GM12874 (cell line): ENCODE results near the gene ARSB.
A peak's percentile ranks its signal among the peaks of the same experiment; 100 is the strongest.

ENCODE experiments used
- TF ChIP-seq, protein P1 (sequence below): IDR thresholded peaks from 2 replicates; pipeline ENCODE4 v1.5.1; 2011; ENCODE audit warnings: low read depth, mild to moderate bottlenecking, control low read depth, low read length, moderate library complexity; ENCODE audit not compliant: insufficient read depth

Gene ARSB

DNA sequence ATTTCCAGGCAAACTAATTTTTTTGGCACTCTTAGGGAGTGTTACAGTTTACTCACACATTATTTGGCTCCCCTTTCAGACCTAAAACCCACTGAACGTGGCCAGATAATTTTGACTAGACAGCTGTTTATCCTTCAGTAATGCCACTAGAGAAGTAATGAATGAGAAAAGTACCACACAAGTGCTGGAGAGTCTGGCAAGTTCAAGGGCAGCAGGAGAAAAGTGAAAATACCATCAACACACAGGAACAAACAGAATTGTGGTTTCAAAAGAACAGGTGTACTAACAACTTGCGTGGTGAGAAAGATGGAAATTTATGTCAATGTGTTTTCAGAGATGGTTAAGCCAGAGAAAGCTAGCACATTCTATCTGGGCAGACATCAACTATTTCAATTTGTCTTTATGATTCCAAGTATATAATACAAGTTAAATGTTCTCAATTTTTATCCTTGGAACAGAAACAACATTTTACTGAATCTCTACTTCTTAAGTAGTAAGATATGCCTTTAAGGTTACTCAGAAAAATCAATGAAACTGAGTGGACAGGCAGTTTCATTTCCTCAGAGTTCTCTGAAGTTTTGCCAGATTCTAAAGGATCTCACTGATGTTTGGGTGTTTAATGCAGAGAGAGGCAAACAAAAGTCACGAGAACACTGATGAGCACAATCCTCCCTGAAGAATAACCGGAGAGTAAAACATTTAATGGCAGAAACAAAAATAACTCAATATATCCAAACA lies 91.0 kb downstream of the ARSB start:
- TF ChIP-seq, protein P1, sequence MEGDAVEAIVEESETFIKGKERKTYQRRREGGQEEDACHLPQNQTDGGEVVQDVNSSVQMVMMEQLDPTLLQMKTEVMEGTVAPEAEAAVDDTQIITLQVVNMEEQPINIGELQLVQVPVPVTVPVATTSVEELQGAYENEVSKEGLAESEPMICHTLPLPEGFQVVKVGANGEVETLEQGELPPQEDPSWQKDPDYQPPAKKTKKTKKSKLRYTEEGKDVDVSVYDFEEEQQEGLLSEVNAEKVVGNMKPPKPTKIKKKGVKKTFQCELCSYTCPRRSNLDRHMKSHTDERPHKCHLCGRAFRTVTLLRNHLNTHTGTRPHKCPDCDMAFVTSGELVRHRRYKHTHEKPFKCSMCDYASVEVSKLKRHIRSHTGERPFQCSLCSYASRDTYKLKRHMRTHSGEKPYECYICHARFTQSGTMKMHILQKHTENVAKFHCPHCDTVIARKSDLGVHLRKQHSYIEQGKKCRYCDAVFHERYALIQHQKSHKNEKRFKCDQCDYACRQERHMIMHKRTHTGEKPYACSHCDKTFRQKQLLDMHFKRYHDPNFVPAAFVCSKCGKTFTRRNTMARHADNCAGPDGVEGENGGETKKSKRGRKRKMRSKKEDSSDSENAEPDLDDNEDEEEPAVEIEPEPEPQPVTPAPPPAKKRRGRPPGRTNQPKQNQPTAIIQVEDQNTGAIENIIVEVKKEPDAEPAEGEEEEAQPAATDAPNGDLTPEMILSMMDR = no peak

DNA sequence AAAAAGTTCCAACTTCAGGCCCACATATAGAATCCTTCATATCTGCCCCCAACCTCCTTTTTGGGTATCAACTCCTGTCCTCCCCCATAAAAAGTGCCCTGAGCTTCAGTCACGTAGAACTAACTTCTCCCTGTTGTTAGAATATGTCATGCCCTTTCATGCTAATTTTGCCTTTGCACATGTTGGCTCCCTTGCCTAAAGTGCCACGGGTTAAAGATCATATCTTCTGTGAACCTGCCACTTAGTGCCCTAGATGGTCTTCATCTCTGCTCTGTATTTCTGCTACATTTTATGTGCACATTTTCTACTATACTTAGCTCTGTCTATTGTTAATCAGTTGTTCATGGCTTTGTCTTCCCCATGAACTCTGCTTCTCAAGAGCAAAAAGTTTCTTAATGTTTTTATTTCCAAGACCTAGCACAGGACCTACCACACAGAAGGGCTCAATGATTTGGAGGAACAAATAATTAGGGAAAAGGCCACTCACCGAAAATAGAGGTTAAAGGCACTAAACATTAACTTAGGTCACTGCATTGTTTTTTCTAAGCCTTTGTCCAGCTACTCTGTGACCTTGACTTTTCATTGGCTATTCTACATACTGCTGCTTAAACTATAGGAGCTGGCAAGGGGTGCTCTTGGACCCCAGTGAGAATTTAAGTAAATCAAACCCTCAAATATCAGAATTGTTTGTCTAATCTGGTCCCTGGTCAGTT lies 94.3 kb downstream of the ARSB start:
- TF ChIP-seq, protein P1 = no peak

DNA sequence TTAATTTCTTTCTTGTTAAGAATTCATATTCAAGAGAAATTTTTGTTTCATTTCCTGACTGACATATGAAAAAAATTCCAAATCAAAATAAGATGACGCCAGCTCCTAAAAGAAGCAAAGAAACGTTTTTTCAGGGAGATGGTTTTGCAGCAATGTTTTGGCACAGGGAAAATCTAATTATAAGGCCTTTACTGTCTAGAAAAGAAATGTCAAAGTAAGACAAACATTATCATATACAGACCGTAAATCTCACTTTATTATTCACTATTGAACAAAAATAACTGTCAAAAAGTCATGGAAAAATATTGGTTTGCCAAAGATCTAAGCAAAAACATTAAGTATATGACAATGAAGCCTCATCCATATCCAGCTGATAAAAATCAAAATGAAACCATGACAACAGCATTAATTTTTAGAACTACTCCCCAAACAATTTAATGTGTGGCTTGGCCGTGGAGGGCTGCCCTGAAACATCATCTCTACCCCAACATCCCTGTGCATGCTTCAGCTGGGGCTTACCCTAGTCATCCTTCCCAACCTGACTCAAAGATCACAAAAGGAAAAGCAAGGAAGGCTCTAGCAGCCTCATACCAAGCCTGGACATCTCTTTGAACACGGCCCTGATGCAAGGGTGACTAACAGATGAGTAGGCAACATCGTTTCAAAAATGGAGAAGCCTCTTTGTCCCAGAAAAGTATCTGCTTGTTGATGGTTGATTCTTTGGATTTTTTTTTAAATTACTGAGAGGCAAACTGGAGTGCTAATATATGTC lies 95.6 kb downstream of the ARSB start:
- TF ChIP-seq, protein P1 = no peak

DNA sequence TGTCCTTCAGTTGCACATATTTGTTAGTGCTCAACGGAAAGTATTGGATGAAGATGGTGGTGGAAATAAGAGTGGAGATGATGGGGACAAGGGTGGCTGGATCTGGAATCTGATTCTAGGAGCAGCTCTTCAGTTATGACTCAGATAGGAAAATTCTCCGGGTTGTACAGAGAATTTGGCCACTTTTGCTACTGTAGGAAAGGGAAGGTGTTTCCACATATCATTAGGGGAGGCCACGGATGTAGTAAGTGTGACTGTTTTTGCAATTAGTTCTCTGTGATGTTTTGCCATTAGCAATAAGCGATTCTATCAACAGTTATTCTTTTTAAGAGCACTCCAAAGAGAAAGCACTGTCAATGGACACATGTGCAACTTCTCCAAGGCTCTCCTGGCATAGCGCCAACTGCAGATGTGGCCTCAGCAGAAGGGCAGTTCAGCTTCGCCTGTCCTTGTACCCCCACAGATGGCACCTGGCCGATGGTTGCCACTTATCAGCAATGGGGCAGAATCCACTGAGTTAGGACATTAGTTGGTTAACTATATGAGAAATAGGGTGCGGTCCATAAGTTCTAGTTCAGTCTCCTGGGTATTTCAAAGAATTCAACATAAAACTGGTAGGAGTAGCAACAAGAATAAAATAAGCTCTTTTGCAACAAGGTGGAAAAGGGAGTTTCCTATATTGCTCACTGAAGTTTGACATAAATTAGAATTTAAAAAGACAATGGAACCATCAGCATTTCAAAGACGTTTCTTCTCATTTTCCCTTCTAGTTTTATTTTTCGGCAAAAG lies 96.3 kb downstream of the ARSB start:
- TF ChIP-seq, protein P1 = no peak

DNA sequence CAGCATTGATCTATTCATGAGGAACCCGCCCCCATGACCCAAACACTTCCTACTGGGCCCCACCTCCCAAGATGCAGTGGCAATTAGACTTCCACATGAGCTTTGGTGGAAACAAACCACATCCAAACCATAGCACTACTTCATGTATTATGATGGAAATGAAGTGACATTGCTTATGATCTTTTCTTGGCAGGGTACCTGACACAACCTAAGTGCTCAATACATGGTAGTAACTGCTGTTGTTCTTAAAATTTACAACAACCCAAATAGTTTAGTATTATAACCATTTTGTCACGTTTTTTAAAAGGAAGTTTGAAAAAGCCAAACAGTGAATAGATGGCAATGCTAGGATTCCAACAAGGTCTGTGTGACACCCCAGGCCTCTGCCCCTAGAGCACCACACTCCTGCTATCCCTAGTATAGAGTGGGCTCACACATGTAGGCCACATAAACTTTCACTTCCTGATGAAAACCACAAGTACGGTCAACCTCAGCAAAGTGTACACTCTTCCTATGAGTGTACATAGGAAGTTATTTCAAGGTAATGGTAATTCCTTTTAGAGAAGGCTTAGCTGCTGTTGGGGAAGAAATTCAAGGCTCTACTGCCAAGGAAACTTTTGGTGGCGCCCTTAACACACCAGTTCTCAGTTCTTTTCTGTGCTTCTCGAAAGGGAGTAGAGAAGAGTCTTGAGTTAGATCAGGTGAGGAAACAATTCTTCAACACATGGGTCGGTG lies 97.6 kb downstream of the ARSB start:
- TF ChIP-seq, protein P1 = no peak

DNA sequence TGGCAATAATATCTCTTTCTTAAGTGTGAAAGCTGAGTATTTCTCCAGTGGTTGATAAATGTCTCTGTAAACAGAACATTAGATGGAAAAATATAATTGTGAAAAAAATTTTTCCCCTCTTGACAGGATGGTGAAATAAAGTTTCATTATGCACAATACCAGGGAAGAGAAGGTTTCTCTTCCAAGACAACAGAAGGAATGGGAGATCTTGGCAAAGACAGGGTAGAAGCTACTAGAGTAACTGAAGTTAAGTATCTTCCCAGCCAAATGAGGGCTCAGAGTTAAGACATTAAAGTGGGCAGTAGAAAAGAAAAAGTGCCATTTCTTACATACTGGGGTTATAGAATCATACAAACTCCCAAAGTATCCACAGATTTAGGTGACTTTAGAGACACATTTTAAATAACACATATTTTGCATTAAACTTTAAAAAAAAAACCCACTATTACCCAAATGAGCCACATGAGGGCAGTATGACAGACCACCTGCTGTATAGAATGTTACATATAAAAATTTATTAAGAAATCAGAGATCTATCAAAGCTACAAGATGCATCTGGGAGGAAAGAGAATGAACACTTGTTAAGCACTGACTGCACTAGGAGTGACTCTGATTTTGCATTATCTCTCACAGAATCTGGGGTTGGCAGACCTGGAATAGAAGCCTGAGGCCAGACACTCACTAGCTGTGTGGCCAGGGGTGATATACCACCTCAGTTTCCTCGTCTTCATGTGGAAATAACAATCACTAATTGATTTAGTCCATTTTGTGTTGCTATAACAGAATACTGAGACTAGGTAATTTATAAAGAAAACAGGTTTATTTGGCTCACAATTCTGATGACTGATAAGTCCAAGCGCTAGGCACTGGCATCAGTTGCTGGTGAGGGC lies 98.5 kb downstream of the ARSB start:
- TF ChIP-seq, protein P1 = peak; percentile 32; the same call in 1 of the 2 replicates
